WI38 (cell line): ENCODE data around the gene ACSS1.

ENCODE experiments used
- H3K4me3 ChIP-seq: 2 replicates; pipeline ENCODE4 v1.5.1; 2011; ENCODE audit warnings: low read depth, mild to moderate bottlenecking, control low read depth, low read length
- TF ChIP-seq, protein P1 (sequence below): IDR thresholded peaks from 2 replicates; pipeline ENCODE4 v1.5.1; 2012; ENCODE audit warnings: low read depth, mild to moderate bottlenecking, control low read depth, low read length

ACSS1 gene

DNA sequence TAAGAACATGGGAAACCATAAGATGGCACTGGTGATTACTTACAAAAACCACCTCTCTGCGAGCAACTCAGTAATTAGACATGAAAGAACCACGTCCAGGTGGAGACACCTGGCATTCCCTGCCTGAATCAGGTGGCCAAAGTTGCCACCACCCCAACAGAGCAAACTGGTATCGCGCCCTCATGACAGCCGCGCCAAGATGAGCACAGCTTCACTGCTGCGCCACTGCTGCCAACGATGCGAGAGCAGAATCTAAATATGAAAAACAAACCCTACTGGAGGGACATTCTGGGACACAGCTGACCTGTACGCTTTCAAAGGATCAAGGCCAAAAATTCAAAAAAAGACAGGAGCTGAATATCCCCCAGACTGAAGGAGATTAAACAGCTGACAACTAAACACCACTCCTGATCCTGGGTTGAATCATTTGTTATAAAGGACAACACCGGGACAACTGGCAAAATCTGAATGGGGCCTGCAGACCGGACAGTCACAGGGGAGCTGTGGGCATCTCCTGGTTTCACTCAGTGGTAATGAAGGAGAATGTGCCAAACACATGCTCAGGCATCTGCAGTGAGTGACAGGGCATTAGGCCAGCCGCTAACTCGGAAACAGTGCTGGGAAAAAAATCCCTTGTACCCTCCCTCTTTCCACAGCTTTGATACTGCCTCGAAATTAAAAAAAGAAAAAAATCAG, 91.5 kb downstream of the ACSS1 start:
- TF ChIP-seq, protein P1, sequence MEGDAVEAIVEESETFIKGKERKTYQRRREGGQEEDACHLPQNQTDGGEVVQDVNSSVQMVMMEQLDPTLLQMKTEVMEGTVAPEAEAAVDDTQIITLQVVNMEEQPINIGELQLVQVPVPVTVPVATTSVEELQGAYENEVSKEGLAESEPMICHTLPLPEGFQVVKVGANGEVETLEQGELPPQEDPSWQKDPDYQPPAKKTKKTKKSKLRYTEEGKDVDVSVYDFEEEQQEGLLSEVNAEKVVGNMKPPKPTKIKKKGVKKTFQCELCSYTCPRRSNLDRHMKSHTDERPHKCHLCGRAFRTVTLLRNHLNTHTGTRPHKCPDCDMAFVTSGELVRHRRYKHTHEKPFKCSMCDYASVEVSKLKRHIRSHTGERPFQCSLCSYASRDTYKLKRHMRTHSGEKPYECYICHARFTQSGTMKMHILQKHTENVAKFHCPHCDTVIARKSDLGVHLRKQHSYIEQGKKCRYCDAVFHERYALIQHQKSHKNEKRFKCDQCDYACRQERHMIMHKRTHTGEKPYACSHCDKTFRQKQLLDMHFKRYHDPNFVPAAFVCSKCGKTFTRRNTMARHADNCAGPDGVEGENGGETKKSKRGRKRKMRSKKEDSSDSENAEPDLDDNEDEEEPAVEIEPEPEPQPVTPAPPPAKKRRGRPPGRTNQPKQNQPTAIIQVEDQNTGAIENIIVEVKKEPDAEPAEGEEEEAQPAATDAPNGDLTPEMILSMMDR = no peak
- H3K4me3 ChIP-seq = no peak overlapping the region

DNA sequence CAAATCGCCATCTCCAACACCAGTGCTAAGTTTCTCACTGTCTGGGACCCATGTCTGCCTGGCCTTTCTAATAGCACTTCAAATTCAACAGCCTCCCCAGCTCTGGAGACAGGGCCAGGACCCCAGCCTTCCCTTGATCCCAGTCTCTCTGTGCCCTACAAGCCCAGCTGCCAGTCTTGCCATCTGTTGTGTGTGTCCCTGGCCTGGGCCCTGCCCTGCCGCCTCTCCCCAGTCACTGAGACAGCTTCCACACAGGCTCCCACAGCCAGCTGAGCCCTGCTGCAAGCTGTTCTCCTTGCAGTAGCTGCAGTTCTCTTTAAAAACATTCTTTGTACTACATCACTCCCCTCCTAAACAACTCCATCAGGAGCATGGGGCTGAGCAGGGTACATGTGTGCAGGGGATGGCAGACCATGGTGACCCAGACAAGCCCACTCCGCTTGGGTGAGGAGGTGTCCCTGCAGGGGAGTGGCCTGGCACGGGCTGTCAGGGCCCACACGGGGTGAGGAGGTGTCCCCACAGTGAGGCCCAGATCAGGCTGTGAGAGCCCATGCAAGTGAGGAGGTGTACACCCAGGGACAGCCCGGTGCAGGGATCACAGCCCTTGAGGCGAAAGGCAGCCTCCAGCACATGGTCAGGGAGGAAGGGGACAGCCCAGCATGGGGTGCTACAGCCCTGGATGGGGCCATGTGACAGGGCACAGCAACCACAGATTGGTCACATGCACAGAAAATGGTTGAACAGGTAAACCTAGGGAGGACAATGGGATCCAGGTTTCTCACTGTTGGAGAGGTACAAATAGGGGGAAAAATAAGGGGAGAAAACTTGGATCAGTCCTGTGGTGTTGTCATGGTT, 92.6 kb downstream of the ACSS1 start:
- TF ChIP-seq, protein P1 = no peak
- H3K4me3 ChIP-seq = no peak overlapping the region

DNA sequence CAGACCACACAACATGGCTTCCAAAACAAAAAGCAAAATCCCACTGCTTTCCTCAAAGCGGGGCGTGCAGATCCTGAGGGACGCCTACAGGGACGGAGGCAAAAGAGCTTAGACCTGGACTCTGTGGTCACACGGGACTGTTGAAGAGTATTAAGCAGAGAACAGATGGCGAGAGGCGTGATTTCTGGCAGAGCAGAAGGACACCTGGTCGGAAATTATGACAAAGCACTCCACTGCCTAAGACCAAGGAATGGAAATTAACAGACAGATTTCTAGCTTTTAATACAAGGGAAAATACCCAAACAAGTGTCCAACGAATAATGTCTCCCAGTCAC, 93.5 kb downstream of the ACSS1 start:
- TF ChIP-seq, protein P1 = no peak
- no peak overlapping the region for H3K4me3 ChIP-seq

DNA sequence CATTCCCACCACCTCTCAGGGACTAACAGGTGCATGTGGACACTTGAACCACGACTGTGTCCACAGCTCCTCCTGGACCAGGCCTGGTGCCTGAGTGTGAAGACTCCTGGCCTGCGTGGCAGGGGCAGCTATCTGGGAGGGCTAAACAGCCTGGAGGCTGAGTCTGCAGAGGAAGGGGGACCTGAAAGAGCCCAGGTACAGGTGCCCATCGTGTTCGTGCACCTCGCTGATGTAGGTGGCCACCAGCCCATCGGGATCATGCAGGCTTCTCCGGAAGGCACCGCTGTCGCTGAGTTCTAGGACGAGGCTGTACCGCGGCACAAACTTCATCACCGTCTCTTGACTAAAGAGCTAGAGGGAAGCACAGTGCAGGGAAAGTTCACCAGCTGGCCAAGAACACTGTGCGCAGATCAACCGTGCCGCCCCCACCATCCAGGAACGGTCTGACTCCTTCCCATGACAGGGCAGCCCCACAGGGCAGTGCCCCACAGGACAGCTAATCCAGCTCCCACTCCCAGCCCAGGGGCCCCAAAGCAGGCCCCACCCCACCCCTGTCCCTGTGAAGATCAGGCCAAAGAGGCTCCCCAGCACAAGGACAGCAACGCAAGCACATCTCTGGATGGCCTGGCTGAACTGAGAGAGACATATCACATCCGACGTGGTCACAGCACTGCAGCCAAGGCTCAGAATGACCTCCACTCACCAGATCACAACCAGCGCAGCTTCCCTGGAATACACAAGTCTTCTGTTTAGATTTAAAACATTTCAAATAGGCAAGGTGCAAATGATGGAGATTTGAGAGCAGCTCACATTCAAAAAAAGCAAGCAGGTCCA, 94.0 kb downstream of the ACSS1 start:
- TF ChIP-seq, protein P1 = no peak
- H3K4me3 ChIP-seq = no peak overlapping the region

DNA sequence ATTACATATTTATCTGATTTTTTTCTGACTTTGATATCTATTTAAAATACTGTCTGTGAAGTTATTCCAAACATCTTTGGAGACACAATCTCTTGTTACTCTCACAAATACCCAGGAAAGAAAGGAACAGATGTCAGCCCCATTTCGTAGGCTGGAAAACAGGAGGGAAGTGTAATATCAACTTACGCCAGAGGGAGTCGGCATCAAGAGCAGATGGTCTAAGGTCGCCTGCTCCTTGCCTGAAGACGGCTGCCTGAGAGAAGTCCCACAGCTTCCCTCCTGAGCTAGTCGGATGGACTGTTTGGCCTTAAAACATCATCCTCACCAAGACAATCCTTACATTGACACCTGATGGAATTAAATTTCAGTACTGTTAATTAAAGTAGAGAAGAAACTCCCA, 95.4 kb downstream of the ACSS1 start:
- H3K4me3 ChIP-seq = no peak overlapping the region
- TF ChIP-seq, protein P1 = no peak

DNA sequence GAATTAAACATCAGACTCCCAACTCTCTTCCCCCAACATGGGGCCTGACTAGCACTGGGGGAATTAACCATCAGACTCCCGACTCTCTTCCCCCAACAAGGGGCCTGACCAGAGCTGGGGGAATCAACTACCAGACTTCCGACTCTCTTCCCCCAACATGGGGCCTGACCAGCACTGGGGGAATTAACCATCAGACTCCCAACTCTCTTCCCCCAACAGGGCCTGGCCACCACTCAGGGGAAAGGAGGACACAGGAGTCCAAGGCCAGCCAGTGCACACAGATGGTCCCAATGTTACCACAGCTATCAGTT, 95.8 kb downstream of the ACSS1 start:
- TF ChIP-seq, protein P1 = no peak
- no peak overlapping the region for H3K4me3 ChIP-seq
